Mucosa of descending colon (tissue), 3 donors: Measurements from ENCODE around the gene PIK3CB. TPM values are rescaled to one million over a fixed set of nuclear protein-coding genes. Genes with fewer than 3 reads are reported as not detected.

Experiments used
- ATAC-seq: fragments of 200-7000 bp; cut with Tn5 transposase; one replicate; pipeline ENCODE4 v1.9.1; 2020; ENCODE audit warnings: mild to moderate bottlenecking, moderate library complexity
- DNase-seq, 3 donors: peaks; one replicate each; pipeline ENCODE4 v3.0.0-alpha.2; 2020
- H3K36me3 ChIP-seq: fragments of 200-600 bp; one replicate; pipeline ENCODE4 v1.8.0; 2021; ENCODE audit warnings: low read depth, mild to moderate bottlenecking
- H3K4me1 ChIP-seq: fragments of 200-600 bp; one replicate; pipeline ENCODE4 v1.8.0; 2021; ENCODE audit warnings: low read depth, mild to moderate bottlenecking
- H3K4me3 ChIP-seq: fragments of 200-600 bp; one replicate; pipeline ENCODE4 v1.8.0; 2021; ENCODE audit warnings: mild to moderate bottlenecking
- H3K9me3 ChIP-seq: fragments of 200-600 bp; one replicate; pipeline ENCODE4 v1.8.0; 2021; ENCODE audit warnings: mild to moderate bottlenecking
- intact Hi-C, 2 donors: fragments of 100-400 bp; cut with DNase I in 1 of 2; cut with micrococcal nuclease in 1 of 2; formaldehyde crosslinking; loops; one replicate each; pipeline versions ENCODE4 v1.11.0 to v1.11.1; 2022; cut with DNase I, micrococcal nuclease
- long read RNA-seq, 2 donors: library from polyadenylated mRNA; unstranded; transcript quantifications; one replicate each; pipeline ENCODE4 v2.0.0, GENCODE V29; 2019 to 2021
- total RNA-seq, 3 donors: library from RNA; stranded (reverse); fragmentation: NEBNext Ultra II Directional in 2 of 3; extraction: Animal tissue kit (Norgen Biotek cat#: 25700) in 2 of 3; gene quantifications; one replicate each; pipeline versions ENCODE4 v1.2.1 to v1.2.4, GENCODE V29; 2021 to 2023
- TF ChIP-seq, protein P1 (sequence below): fragments of 200-600 bp; IDR thresholded peaks from one replicate; pipeline ENCODE4 v1.8.0; 2022; ENCODE audit warnings: antibody characterized with exemption, mild to moderate bottlenecking
- donor health status: DM: no; HTN: no; CAD: no; lungs with moderate emphysema.
- donor health status: DM: no; HTN: no; CAD: no.
- donor health status: DM: no; HTN: yes; CAD: no.

The PIK3CB gene
- 10 to 100 TPM; 44.3 to 57.9 (median 51.8) TPM for total RNA-seq
- long read RNA-seq, donor 1, full-length matches to known transcripts = 4 of 36 reads
- long read RNA-seq, donor 1, partial matches to known transcripts = 11 of 36 reads
- long read RNA-seq, donor 1, other reads (novel, unspliced or antisense) = 21 of 36 reads
- long read RNA-seq, donor 2, partial matches to known transcripts = 4 of 6 reads
- long read RNA-seq, donor 2, other reads (novel, unspliced or antisense) = 2 of 6 reads

DNA sequence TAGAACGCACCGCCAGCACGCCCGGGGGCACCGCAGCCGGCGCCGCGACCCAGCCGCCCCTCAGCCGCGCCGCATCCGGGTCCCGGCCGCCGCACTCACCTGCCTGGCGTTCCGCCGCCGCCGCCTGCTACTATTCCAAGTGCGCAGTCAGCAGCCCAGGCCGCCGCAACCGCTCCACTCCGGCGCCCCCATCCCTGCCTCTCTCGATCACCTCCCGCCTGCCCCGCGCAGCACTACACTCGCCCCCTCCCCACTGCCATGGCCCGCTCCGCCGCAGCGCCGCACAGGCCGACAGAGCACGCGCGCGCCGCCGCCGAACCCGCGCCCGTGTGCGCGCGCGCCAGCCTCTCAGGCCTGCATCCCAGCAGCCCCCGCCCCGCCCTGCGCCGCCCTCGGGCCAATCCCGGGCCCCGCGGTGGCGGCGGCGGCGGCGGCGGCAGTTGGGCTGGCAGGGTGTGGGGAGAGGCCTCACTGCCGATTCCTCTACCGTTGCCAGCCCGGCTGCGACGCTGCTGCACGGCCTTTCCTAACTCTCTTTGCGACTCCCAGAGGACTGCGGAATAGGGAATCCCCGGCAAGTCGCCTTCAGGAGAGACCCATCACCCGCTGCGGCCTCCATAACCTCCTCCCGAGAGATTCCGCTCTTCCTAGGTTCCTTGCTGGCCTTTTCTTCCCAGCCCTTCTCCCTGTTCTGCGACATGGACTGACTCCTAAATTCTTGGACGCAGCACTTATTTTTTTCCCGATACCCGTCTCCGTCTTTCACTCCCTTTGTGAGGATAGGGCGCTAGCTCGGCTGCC is at the start of gene PIK3CB:
TSS of gene PIK3CB (minus strand) at position 333 of the 801 bp plus-strand sequence. CDS start 75,585 bp downstream, outside the sequence.
- peak within 1 kb of the TSS; percentile 86 for H3K4me3 ChIP-seq
- TF ChIP-seq, protein P1, sequence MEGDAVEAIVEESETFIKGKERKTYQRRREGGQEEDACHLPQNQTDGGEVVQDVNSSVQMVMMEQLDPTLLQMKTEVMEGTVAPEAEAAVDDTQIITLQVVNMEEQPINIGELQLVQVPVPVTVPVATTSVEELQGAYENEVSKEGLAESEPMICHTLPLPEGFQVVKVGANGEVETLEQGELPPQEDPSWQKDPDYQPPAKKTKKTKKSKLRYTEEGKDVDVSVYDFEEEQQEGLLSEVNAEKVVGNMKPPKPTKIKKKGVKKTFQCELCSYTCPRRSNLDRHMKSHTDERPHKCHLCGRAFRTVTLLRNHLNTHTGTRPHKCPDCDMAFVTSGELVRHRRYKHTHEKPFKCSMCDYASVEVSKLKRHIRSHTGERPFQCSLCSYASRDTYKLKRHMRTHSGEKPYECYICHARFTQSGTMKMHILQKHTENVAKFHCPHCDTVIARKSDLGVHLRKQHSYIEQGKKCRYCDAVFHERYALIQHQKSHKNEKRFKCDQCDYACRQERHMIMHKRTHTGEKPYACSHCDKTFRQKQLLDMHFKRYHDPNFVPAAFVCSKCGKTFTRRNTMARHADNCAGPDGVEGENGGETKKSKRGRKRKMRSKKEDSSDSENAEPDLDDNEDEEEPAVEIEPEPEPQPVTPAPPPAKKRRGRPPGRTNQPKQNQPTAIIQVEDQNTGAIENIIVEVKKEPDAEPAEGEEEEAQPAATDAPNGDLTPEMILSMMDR = no peak
- no peaks in the 10 kb centered on the region for H3K36me3 ChIP-seq
- peaks cover 16% of the 10 kb centered on the region for H3K4me1 ChIP-seq
- peak; percentile 93 to 95 (median 94) for DNase-seq
- ATAC-seq = peak; percentile 96
- intact Hi-C loops = loop anchor here in 1 of 2 donors (10.0 kb wide), 1 partner anchor 80 kb away; no protein-coding TSS in a partner anchor
- no peaks in the 10 kb centered on the region for H3K9me3 ChIP-seq

DNA sequence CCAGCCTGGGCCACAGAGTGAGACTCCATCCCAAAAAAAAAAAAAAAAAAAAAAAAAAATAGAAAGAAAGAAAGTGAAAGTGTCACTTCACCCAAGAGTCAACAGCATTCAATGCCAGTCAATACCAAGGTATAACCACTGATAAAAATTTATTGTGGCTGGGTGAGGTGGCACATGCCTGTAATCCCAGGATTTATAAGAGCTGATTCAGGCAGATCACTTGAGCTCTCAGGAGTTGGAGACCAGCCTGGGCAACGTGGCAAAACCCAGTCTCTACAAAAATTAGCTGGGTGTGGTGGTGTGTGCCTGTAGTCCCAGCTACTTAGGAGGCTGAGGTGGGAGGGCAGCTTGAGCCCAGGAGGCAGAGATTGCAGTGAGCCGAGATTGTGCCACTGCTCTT is 46.5 kb upstream of the PIK3CB start:
- DNase-seq (peak in 2 of 3 donors; percentile 51 to 60), ATAC-seq (peak; percentile 97)
- TF ChIP-seq, protein P1 = no peak
- H3K4me1 ChIP-seq = peaks cover 12% of the 10 kb centered on the region
- intact Hi-C loops = no loop called here
- H3K4me3 ChIP-seq = no peak overlapping the region
- H3K36me3 ChIP-seq = no peaks in the 10 kb centered on the region
- no peaks in the 10 kb centered on the region for H3K9me3 ChIP-seq

DNA sequence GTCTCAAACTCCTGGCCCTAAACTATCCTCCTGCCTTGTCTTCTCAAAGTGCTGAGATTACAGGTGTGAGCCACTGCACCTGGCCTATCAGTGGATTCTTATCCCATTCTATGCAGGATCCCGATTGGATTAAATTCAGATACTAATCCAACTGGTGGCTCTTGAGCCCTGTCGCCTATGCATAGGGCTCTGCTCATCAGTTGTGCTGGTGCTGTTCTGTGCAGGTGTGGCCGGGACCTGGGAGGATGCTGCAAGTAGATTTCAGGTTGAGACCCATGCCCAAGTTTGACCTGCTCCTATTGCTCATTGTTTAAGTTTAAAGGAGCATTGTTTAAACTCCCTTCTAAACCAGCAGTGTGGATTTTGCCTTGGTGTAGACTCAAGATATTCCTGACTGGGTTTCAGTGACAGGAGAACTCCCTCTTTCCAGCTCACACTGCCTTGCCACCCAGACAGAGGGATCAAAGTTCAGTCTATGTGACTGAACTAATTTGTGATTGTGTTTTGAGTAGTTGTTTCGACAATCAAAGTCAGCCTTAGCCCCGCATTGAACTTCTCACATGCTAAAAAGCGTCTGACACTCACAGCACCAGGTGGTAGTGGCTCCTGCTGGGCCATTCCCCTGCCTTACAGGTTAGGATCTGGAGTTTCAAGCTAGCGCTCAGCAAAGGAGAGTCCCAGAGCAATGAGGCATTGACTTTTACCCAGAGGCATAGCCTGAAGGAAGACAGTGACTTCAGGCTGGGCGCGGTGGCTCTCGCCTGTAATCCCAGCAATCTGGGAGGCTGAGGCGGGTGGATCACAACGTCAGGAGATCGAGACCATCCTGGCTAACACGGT is 45.0 kb upstream of the PIK3CB start:
- ATAC-seq (peak; percentile 85), DNase-seq (peak in 2 of 3 donors; percentile 32 to 50)
- Histone ChIP-seq H3K36me3 (no peaks in the 10 kb centered on the region), H3K4me1 (peaks cover 12% of the 10 kb centered on the region), H3K4me3 (no peak overlapping the region), H3K9me3 (no peaks in the 10 kb centered on the region)
- intact Hi-C loops = no loop called here
- TF ChIP-seq, protein P1 = no peak

DNA sequence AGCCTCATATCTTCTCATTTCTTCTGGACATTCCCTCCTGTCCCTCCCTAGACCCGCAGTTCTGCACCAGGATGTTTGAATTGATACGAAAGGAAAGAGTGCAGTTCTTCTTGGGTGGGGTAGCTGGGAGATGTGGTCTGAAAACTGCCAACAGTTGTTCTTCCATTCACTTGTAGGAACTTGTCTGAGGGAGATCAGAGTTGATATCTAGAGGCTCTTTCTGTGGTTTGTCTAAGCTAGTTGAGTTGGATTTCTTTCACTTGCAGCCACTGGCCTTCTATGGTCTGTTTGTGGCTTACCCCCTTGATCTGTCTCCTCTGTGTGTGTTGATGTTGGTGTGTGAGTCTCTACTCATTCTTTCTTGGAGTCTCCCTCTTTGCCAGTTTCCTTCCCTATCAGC is 42.5 kb upstream of the PIK3CB start:
- ATAC-seq (no peak), DNase-seq (no peak)
- intact Hi-C loops = no loop called here
- Histone ChIP-seq H3K9me3 (no peaks in the 10 kb centered on the region), H3K4me1 (peaks cover 12% of the 10 kb centered on the region), H3K4me3 (no peak overlapping the region), H3K36me3 (no peaks in the 10 kb centered on the region)
- TF ChIP-seq, protein P1 = no peak
